OCI-LY7 (cell line): Measurements from ENCODE around the gene GPR52.

Experiments used
- CTCF ChIP-seq: fragments of 200-600 bp; sonication (generic); conservative IDR thresholded peaks from 2 replicates; pipeline ENCODE4 v1.5.1; 2014; ENCODE audit warnings: mild to moderate bottlenecking, antibody characterized with exemption, low read length, moderate library complexity, mixed read lengths
- EZH2phosphoT487 ChIP-seq: fragments of 200-600 bp; sonication (generic); IDR thresholded peaks from 2 replicates; pipeline ENCODE4 v1.6.1; 2018; ENCODE audit warnings: low read depth, borderline replicate concordance, mild to moderate bottlenecking, mixed run types, antibody characterized with exemption, low read length, moderate library complexity, mixed read lengths

GRCh38 chr1:174491606-174492005 is 43.8 kb downstream of the GPR52 start:
- TF ChIP-seq CTCF, result no peak
- no peak for TF ChIP-seq EZH2phosphoT487
